Rectal smooth muscle tissue (tissue), 1 donor: ENCODE data around the gene SPRY1.
A peak's percentile ranks its signal among the peaks of the same experiment; 100 is the strongest.

Source experiments
- H3K27ac ChIP-seq: one replicate; pipeline ENCODE4 v1.7.0; 2013; ENCODE audit warnings: low read depth, low read length, inconsistent platforms
- H3K27me3 ChIP-seq: one replicate; pipeline ENCODE4 v1.7.0; 2013; ENCODE audit warnings: low read length; ENCODE audit not compliant: control insufficient read depth, insufficient read depth
- H3K36me3 ChIP-seq: one replicate; pipeline ENCODE4 v1.7.0; 2013; ENCODE audit warnings: low read length; ENCODE audit not compliant: control insufficient read depth, insufficient read depth
- H3K4me1 ChIP-seq: one replicate; pipeline ENCODE4 v1.7.0; 2013; ENCODE audit warnings: low read length; ENCODE audit not compliant: control insufficient read depth, insufficient read depth
- H3K4me3 ChIP-seq: one replicate; pipeline ENCODE4 v1.7.0; 2013; ENCODE audit warnings: low read length
- H3K9ac ChIP-seq: one replicate; pipeline ENCODE4 v1.7.0; 2013; ENCODE audit warnings: low read length

The SPRY1 gene

DNA sequence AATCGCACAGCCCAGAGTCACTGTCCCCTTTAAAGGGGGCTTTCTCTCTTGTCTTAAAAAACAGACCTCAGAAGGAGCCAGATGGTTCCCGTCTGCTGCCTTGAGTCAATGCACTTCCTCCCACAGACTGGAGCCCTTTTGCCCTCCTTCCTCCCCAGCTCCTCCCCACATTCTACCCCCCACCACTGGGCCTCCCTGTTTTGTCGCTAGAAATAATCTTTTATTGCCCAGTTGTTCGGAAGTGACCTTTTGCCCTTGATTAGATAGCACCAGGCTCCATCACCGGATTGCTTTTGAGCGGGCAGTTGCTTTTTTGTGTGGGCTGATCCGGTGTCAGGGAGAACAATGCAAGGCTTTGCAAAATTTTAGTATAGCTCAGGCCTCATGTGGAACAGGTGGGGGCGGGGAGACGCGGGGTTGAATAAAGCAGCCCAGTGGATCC lies 47.7 kb downstream of the SPRY1 start:
- Histone ChIP-seq H3K27me3 (no peaks in the 10 kb centered on the region), H3K9ac (no peak overlapping the region), H3K4me1 (no peaks in the 10 kb centered on the region), H3K4me3 (peak overlapping the region; percentile 32), H3K36me3 (no peaks in the 10 kb centered on the region), H3K27ac (no peak overlapping the region)

DNA sequence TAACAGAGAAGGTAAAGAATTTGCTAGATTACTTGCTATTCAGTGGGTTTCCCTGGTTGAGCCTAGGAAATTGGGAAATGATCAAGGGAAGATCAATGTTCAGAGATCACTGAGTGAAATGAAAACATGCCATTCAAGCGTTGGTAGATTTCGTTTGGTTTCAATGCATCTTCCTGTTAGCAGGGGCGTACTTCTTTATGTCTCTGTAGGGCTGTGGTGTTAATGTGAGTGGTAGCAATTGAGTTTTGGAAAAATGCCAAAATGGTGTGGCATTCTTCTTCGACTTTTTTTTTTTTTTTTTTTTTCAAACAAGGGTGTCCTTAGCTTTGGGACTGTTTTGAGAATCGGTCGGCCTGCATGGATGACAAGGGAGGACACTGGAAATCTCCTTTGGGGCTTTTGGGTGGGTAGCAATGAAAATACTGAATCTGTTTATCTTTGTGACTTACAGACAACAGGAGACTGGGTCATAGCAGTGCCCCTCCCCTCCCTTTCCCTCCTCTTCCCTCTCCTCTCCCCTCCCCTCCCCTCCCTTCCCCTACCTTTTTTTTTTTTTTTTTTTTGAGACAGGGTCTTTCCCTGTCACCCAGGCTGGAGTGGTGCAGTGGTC lies 50.4 kb downstream of the SPRY1 start:
- no peaks in the 10 kb centered on the region for H3K4me1 ChIP-seq
- no peak overlapping the region for H3K4me3 ChIP-seq
- no peaks in the 10 kb centered on the region for H3K36me3 ChIP-seq
- no peak overlapping the region for H3K27ac ChIP-seq
- no peaks in the 10 kb centered on the region for H3K27me3 ChIP-seq
- no peak overlapping the region for H3K9ac ChIP-seq

DNA sequence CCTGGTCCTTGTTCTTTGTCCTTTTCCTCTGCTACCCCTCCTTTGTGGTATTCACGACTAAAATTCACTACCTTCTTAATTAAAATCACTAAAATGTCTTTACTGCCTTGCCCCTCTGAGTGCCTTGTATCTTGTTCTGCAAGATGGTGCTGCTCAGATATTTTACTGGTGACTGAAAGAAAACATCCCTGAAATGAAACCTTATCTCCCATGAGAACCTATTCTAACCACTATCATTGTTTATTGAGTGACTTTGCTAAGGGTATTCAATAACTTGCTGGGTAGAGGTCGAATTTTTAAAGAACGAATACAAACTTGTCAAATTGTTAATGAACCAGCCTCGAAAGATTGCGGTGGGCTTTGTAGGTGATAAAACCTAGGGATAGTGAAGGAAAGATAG lies 52.8 kb downstream of the SPRY1 start:
- H3K36me3 ChIP-seq = no peaks in the 10 kb centered on the region
- no peak overlapping the region for H3K9ac ChIP-seq
- no peaks in the 10 kb centered on the region for H3K4me1 ChIP-seq
- H3K4me3 ChIP-seq = no peak overlapping the region
- no peak overlapping the region for H3K27ac ChIP-seq
- no peaks in the 10 kb centered on the region for H3K27me3 ChIP-seq

DNA sequence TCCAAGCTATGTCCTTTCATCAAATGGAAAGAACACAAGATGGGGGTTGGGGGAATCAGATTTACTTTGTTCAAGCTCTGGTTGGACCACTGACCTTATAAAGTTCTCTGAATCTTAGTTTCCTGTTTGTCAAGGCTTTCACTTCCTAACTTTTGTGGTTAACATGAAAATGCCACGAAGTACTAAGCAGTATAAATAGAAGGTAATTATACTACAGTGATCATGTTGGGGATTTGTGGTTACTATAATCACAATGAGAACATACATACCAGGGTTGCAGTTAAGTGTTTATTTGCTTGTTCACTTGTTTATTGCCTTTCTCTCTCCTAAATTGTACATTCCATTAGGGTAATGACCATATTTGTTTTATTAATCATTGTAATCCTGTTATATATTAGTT lies 53.2 kb downstream of the SPRY1 start:
- Histone ChIP-seq H3K27ac (no peak overlapping the region), H3K4me3 (no peak overlapping the region), H3K4me1 (no peaks in the 10 kb centered on the region), H3K9ac (no peak overlapping the region), H3K36me3 (no peaks in the 10 kb centered on the region), H3K27me3 (no peaks in the 10 kb centered on the region)

DNA sequence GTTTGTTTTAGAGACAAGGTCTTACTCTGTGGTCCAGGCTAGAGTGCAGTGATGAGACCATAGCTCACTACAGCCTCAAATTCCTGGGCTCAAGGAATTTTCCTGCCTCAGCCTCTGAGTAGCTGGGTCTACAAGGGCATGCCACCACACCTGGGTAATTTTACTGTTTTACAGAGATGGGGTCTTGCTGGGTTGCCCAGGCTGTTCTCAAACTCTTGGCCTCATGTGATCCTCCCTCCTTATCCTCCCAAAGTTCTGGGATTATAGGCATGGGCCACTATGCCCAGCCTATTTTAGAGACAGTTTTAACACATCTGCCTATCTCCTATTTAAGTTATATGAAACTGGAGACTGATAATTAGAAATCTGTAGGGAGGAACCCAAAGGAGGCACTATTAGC lies 53.8 kb downstream of the SPRY1 start:
- Histone ChIP-seq H3K9ac (no peak overlapping the region), H3K36me3 (no peaks in the 10 kb centered on the region), H3K27ac (no peak overlapping the region), H3K27me3 (no peaks in the 10 kb centered on the region), H3K4me1 (no peaks in the 10 kb centered on the region), H3K4me3 (no peak overlapping the region)

DNA sequence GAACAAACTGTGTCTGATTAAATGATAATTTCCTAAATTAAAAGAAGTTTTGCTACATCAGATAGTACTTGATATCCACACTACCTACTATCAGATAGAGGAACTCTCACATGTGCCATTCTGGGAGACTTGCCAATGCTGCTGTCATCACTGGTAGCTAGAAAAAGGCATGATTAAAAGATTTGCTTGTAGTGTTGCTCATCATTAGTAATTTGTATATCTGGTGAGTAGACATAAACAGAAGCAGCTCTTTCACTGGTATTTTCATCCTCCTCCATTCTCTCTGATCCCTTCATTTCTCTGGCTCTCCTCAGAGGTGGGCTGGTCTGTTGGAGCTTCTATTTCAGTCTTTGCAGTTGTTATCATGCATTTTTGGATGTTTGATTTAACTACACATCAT lies 56.0 kb downstream of the SPRY1 start:
- Histone ChIP-seq H3K27me3 (no peaks in the 10 kb centered on the region), H3K4me3 (no peak overlapping the region), H3K9ac (no peak overlapping the region), H3K4me1 (no peaks in the 10 kb centered on the region), H3K27ac (no peak overlapping the region), H3K36me3 (no peaks in the 10 kb centered on the region)

DNA sequence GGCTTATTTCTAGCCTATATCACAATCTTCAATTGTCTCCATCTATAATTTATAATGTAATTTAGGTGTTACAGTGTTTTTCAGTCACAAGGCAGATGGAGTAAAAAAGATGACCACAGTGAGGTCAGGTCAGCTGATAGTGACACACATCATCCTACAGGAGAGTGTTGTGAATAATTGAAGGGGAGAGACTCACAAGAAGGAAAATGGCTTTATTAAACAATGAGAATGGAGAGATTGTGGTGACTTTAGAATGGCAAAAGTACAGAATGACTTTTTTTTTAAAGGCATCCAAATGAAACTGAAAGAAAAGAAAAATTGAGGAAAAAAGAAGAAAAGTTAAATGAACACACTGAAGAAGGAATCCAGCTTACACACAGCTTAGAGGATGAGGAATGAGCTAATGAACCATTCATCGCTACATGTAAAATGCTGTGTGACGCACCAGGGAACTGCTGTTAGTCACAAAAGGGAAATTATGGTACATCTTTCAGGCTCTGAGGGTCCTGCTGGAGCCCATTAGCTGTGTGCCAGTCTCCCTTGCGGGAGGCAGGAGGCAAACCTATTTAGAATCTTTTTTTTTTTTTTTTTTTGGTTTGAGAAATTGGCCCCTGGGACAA lies 56.6 kb downstream of the SPRY1 start:
- Histone ChIP-seq H3K27ac (no peak overlapping the region), H3K9ac (no peak overlapping the region), H3K4me1 (no peaks in the 10 kb centered on the region), H3K36me3 (no peaks in the 10 kb centered on the region), H3K27me3 (no peaks in the 10 kb centered on the region), H3K4me3 (no peak overlapping the region)
